ENCODE measurements around the gene CIDEB.
"Not testable (repeated sequence)": the region's sequence is repeated elsewhere in the genome, so short reads cannot be mapped to it uniquely, and the experiment has no call there.

CIDEB gene

DNA sequence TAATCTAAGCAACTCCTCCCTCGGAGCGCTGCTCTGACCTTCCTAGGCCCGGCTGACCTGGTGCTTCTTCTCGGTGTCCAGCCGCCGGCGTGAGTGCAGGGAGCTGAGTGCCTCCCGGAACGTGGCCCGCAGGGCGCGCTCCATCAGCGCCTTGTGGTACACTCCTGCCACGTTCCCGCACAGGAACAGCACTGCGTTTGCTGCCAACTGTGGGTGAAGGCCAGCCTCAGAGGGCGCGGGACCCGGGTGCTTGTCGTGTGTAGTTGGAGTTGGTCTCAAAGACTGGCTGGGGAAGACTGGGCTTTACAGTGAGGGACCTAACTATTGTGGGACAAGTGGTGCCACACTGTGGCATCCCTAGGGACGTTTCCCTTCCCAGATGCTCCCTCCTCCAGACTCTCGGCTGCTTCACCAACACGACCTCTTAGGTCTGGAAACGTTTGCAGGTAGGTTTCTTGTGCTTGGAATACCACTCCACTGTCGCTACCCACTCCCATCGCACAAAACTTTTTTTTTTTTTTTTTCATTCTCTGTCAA is 24.0 kb upstream of the CIDEB start:
- TF ChIP-seq, protein P1, sequence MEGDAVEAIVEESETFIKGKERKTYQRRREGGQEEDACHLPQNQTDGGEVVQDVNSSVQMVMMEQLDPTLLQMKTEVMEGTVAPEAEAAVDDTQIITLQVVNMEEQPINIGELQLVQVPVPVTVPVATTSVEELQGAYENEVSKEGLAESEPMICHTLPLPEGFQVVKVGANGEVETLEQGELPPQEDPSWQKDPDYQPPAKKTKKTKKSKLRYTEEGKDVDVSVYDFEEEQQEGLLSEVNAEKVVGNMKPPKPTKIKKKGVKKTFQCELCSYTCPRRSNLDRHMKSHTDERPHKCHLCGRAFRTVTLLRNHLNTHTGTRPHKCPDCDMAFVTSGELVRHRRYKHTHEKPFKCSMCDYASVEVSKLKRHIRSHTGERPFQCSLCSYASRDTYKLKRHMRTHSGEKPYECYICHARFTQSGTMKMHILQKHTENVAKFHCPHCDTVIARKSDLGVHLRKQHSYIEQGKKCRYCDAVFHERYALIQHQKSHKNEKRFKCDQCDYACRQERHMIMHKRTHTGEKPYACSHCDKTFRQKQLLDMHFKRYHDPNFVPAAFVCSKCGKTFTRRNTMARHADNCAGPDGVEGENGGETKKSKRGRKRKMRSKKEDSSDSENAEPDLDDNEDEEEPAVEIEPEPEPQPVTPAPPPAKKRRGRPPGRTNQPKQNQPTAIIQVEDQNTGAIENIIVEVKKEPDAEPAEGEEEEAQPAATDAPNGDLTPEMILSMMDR (conservative IDR thresholded peaks at IDR 0.05; ENCODE audit: low read depth, low read length) = no peak
- DNase-seq (ENCODE audit: low read depth) = no peak
- no peak overlapping the region for H3K4me3 ChIP-seq (ENCODE audit: low read length)

DNA sequence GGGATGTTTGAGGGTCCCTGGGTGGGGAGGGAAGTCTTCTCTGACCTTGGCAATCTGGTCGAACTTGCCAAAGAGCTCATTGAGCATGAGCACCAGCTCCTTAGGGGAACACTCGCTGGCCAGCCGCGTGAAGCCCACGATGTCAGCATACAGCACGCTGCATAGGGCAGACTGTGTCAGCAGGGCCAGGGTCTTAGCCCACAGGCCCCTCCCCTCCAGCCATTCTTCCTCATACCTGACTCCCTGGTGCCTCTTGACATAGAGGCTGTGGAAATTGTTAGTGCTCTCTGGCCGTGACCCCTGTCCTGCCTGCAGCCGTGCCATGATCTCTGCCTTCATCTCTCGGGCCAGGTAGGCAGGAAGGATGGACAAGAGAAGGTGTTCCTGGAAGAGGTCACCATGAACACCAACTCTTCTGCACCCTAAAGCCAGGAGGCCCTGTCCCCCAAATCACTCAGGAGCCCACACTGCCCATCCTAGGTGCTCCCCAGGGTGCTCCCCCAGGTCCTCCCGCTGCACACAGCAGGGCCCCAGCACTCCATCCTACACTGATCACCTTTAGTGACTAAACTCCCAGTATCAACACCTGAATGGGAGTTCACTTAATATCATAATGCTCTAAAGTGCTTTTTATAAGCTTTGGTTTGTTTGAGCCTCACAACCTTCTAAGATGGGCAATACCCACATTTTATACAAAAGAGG is 23.3 kb upstream of the CIDEB start:
- H3K4me3 ChIP-seq (ENCODE audit: low read length) = no peak overlapping the region
- DNase-seq (ENCODE audit: low read depth) = no peak
- TF ChIP-seq, protein P1 (conservative IDR thresholded peaks at IDR 0.05; ENCODE audit: low read depth, low read length) = no peak

DNA sequence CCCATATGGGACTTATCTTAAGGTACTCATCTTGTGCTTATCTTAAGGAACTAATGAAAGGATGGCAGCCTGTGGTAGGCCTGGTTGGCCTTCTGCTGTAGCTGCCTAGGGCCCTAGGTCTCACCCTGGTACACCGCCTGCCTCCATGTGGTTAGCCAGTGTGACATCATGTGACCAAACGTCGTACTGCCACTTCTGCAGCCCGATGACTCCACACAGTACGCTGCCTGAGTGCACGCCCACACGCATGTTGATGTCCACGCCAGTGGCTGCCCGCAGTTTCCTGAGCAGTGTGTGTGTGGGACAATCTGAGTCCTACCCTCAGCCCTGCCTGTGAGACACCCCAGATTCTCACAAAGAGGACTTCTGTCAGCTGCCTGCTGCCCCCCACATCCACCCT is 22.0 kb upstream of the CIDEB start:
- H3K4me3 ChIP-seq (ENCODE audit: low read length) = no peak overlapping the region

DNA sequence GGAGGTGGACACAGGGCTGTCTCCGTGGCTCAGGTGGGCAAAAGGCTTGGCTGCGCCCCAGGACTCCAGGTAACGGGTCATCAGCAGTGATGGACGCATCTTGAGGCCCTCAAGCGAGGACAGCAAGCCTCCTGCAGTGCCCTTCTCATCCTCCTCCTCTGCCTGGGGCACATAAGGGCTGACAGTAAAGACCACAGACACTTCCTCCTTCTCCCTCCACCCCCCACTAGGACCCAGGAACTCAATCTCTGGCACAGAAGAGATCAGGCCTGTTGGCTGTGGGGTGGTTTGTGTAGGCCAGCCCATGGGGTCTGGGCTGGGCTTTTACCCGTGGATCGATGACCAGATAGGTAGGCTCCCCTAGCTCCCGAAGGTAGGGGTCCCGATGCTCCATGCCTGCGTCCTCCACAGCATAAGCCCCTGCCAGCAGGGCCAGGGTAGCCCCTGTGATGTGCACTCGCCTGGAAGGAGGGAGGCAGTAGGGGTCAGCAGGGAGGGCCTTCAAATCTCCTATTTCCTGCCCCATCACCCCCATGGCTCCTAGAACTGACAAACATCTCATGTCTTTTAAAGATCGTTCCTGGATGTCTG is 21.4 kb upstream of the CIDEB start:
- no peak for DNase-seq (ENCODE audit: low read depth)
- TF ChIP-seq, protein P1 (conservative IDR thresholded peaks at IDR 0.05; ENCODE audit: low read depth, low read length) = no peak
- H3K4me3 ChIP-seq (ENCODE audit: low read length) = no peak overlapping the region

More for the DNA sequence above, 22.0 kb upstream of the CIDEB start:
- TF ChIP-seq, protein P1 (conservative IDR thresholded peaks at IDR 0.05; ENCODE audit: low read depth, low read length) = no peak
- DNase-seq (ENCODE audit: low read depth) = no peak

DNA sequence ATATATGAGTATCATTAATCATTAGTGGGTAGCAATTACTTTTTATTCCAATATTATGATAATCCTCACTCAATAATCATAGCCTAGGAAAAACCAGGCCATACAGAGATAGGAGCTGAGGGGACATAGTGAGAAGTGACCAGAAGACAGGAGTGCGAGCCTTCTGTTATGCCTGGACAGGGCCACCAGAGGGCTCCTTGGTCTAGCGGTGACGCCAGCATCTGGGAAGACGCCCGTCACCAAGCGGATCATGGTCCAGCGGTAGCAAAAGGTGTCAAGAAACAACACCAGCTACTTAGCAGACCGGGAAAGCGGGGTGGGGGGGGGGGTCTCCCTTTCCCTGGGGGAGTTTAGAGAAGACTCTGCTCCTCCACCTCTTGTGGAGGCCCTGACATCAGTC is 20.1 kb upstream of the CIDEB start:
- TF ChIP-seq, protein P1 (conservative IDR thresholded peaks at IDR 0.05; ENCODE audit: low read depth, low read length) = peak; percentile 38
- DNase-seq (ENCODE audit: low read depth) = not testable (repeated sequence)

DNA sequence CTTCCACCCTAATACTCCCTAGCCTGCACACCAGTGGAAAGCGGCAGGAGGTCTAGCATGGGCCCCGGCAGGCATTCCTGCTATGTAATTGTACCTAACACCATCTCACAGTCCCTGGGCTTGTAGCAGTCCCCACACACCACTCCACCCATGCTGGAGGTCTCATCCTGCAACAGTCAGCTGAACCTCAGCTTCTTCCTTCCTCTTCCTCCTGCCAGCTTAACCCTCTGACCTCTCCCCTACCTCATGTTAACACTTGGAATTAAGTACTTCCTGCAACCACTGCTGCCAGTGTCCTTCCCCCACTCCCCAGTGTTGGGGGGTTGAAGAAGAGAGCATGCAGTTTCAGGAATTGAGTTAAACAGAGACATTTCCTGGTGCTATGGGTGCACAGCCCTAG is 19.5 kb upstream of the CIDEB start:
- TF ChIP-seq, protein P1 (conservative IDR thresholded peaks at IDR 0.05; ENCODE audit: low read depth, low read length) = no peak
- no peak for DNase-seq (ENCODE audit: low read depth)
- H3K4me3 ChIP-seq (ENCODE audit: low read length) = no peak overlapping the region

More for the DNA sequence above, 20.1 kb upstream of the CIDEB start:
- H3K4me3 ChIP-seq (ENCODE audit: low read length) = not testable (repeated sequence)

DNA sequence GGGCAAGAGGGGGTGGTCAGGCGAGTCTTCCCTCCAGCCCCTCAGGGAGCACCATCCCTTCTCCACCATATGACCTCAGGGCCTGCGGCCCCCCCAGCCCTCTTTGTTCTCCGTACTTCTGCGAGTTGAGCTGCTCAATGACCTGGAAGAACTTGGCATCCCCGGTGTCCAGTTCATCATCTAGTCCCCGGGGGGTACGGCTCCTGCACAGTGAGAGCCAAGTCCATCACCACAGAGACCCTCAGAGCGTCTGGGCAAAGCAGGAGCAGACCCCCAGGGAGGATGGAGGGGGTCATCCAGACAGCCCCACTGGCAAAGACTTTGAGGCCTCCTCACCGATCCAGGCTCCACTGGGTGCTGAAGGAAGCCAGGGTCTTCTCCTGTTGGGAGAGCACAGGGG is 18.2 kb upstream of the CIDEB start:
- H3K4me3 ChIP-seq (ENCODE audit: low read length) = no peak overlapping the region
- TF ChIP-seq, protein P1 (conservative IDR thresholded peaks at IDR 0.05; ENCODE audit: low read depth, low read length) = no peak
- DNase-seq (ENCODE audit: low read depth) = no peak
